Endodermal cell (in vitro differentiated cells): ENCODE measurements around the gene KDM2B. TPM values are rescaled to one million over a fixed set of nuclear protein-coding genes. Genes with fewer than 3 reads are reported as not detected.
A peak's percentile ranks its signal among the peaks of the same experiment; 100 is the strongest.

ENCODE experiments used
- DNase-seq: peaks from one replicate; pipeline ENCODE4 v3.0.0-alpha.2; 2017
- H3K27ac ChIP-seq: 2 replicates; pipeline ENCODE4 v1.5.1; 2013; ENCODE audit warnings: mild to moderate bottlenecking, low read depth, low read length, moderate library complexity
- H3K27me3 ChIP-seq: 2 replicates; pipeline ENCODE4 v1.6.1; 2013; ENCODE audit warnings: mild to moderate bottlenecking, low read length, moderate library complexity; ENCODE audit not compliant: insufficient read depth, control insufficient read depth, poor library complexity, severe bottlenecking
- H3K36me3 ChIP-seq: 2 replicates; pipeline ENCODE4 v1.7.0; 2013; ENCODE audit warnings: mild to moderate bottlenecking, low read length, moderate library complexity; ENCODE audit not compliant: control insufficient read depth, insufficient read depth
- H3K4me1 ChIP-seq: one replicate; pipeline ENCODE4 v1.7.0; 2013; ENCODE audit warnings: low read length; ENCODE audit not compliant: control insufficient read depth, insufficient read depth
- H3K4me3 ChIP-seq: 2 replicates; pipeline ENCODE4 v1.5.1; 2013; ENCODE audit warnings: mild to moderate bottlenecking, low read length, moderate library complexity
- H3K9ac ChIP-seq: 2 replicates; pipeline ENCODE4 v1.6.1; 2013; ENCODE audit warnings: mild to moderate bottlenecking, low read length, moderate library complexity; ENCODE audit not compliant: poor library complexity, severe bottlenecking; ENCODE audit errors: extremely low read depth
- H3K9me3 ChIP-seq: 2 replicates; pipeline ENCODE4 v1.6.1; 2013; ENCODE audit warnings: mild to moderate bottlenecking, low read length, moderate library complexity; ENCODE audit not compliant: control insufficient read depth
- H3K27ac Mint-ChIP-seq: 2 replicates; pipeline ENCODE4 v1.8.0; 2020; ENCODE audit warnings: mixed read lengths
- H3K27me3 Mint-ChIP-seq: 2 replicates; pipeline ENCODE4 v1.8.0; 2021; ENCODE audit warnings: mild to moderate bottlenecking, mixed read lengths; ENCODE audit not compliant: insufficient read depth
- H3K36me3 Mint-ChIP-seq: 2 replicates; pipeline ENCODE4 v1.8.0; 2020; ENCODE audit warnings: low read depth, mixed read lengths
- H3K4me1 Mint-ChIP-seq: 2 replicates; pipeline ENCODE4 v1.8.0; 2020; ENCODE audit warnings: mixed read lengths
- H3K4me3 Mint-ChIP-seq: 2 replicates; pipeline ENCODE4 v1.8.0; 2020; ENCODE audit warnings: mild to moderate bottlenecking, moderate library complexity, mixed read lengths
- H3K9me3 Mint-ChIP-seq: 2 replicates; pipeline ENCODE4 v1.8.0; 2020; ENCODE audit warnings: mild to moderate bottlenecking, mixed read lengths
- CTCF ChIP-seq: fragments of 200-600 bp; sonication (generic); conservative IDR thresholded peaks from 2 replicates; pipeline ENCODE4 v1.5.0; 2021; ENCODE audit warnings: antibody characterized with exemption, mild to moderate bottlenecking
- WGBS, 2 experiments: methylation state at CpG; one replicate each; pipeline versions ENCODE4 v1.1.5 to v1.1.7; 2013; ENCODE audit warnings: missing lambda C conversion rate in 2 of 2, mixed read lengths in 1 of 2; ENCODE audit not compliant: insufficient coverage in 1 of 2, insufficient read length in 1 of 2; 5-methylcytosine and 5-hydroxymethylcytosine counted together
- total RNA-seq, 2 donors: library from RNA; stranded (reverse); fragmentation: NEBNext Ultra II Directional in 1 of 2; extraction: Animal tissue kit (Norgen Biotek cat#: 25700) in 1 of 2; gene quantifications; 2 replicates in 1 of 2; 3 replicates in 1 of 2; pipeline ENCODE4 v1.2.1, GENCODE V29; 2021

The KDM2B gene
- total RNA-seq, 2 donors from 2014 or later: 103 to 125 TPM

GRCh38 chr12:121543786-121544185, 37.0 kb downstream of the KDM2B start:
- Mint-ChIP-seq H3K4me1 (peaks cover 9% of the 10 kb centered on the region), H3K36me3 (peaks cover 70% of the 10 kb centered on the region), H3K27me3 (peaks cover 14% of the 10 kb centered on the region), H3K4me3 (no peak overlapping the region), H3K9me3 (no peaks in the 10 kb centered on the region), H3K27ac (no peak overlapping the region)
- no peak overlapping the region for H3K27ac ChIP-seq
- H3K9me3 ChIP-seq: no peaks in the 10 kb centered on the region
- H3K9ac ChIP-seq: no peak overlapping the region
- peaks cover 11% of the 10 kb centered on the region for H3K27me3 ChIP-seq
- no peak for DNase-seq
- WGBS, 2 experiments: 89 to 97% methylated on average over 3 to 8 of the region's 8 CpGs
- H3K4me3 ChIP-seq: no peak overlapping the region
- no peak for TF ChIP-seq CTCF
- no peaks in the 10 kb centered on the region for H3K4me1 ChIP-seq
- peaks cover 50% of the 10 kb centered on the region for H3K36me3 ChIP-seq

GRCh38 chr12:121539908-121540307, 40.9 kb downstream of the KDM2B start:
- Histone ChIP-seq H3K27me3 (peaks cover 18% of the 10 kb centered on the region), H3K9ac (no peak overlapping the region), H3K9me3 (no peaks in the 10 kb centered on the region), H3K27ac (no peak overlapping the region), H3K4me1 (peaks cover 5% of the 10 kb centered on the region), H3K36me3 (peaks cover 27% of the 10 kb centered on the region), H3K4me3 (no peak overlapping the region)
- DNase-seq: no peak
- H3K36me3 Mint-ChIP-seq: peaks cover 38% of the 10 kb centered on the region
- peaks cover 24% of the 10 kb centered on the region for H3K27me3 Mint-ChIP-seq
- H3K4me3 Mint-ChIP-seq: no peak overlapping the region
- WGBS, 2 experiments: 91 to 100% methylated on average over 1 to 6 of the region's 6 CpGs
- H3K9me3 Mint-ChIP-seq: no peaks in the 10 kb centered on the region
- no peak for TF ChIP-seq CTCF
- no peak overlapping the region for H3K27ac Mint-ChIP-seq
- peaks cover 21% of the 10 kb centered on the region for H3K4me1 Mint-ChIP-seq

- peak; percentile 90 for DNase-seq
- Mint-ChIP-seq H3K4me1 (peaks cover 28% of the 10 kb centered on the region), H3K9me3 (no peaks in the 10 kb centered on the region), H3K36me3 (peaks cover 35% of the 10 kb centered on the region), H3K27ac (no peak overlapping the region), H3K27me3 (peaks cover 24% of the 10 kb centered on the region), H3K4me3 (peak overlapping the region; percentile 50)
- Histone ChIP-seq H3K27ac (no peak overlapping the region), H3K36me3 (peaks cover 30% of the 10 kb centered on the region), H3K4me3 (no peak overlapping the region), H3K4me1 (peaks cover 5% of the 10 kb centered on the region), H3K27me3 (peaks cover 18% of the 10 kb centered on the region), H3K9me3 (no peaks in the 10 kb centered on the region), H3K9ac (no peak overlapping the region)
- 82 to 89% methylated on average over 3 to 5 of the region's 5 CpGs for WGBS, 2 experiments
- TF ChIP-seq CTCF: peak; percentile 29
Observed at GRCh38 chr12:121538699-121539061, 42.1 kb downstream of the KDM2B start.
